Kidney capillary endothelial cell (primary cell): ENCODE results near the gene MS4A4E.
"Not testable (repeated sequence)": the region's sequence is repeated elsewhere in the genome, so short reads cannot be mapped to it uniquely, and the experiment has no call there.

ENCODE experiments used
- DNase-seq: peaks from one replicate; pipeline ENCODE4 v3.0.0-alpha.2; 2018; ENCODE audit warnings: low spot score

Gene MS4A4E

GRCh38 chr11:60221181-60221580 lies 21.8 kb downstream of the MS4A4E start:
- no peak for DNase-seq

GRCh38 chr11:60214386-60214785 lies 28.6 kb downstream of the MS4A4E start:
- no peak for DNase-seq

- DNase-seq = no peak
These were observed 31.7 kb downstream of the MS4A4E start for GRCh38 chr11:60211206-60211605.

GRCh38 chr11:60209977-60210376 lies 33.0 kb downstream of the MS4A4E start:
- DNase-seq = no peak

GRCh38 chr11:60208951-60209350 lies 34.0 kb downstream of the MS4A4E start:
- no peak for DNase-seq

- DNase-seq = no peak
These were observed 34.6 kb downstream of the MS4A4E start for GRCh38 chr11:60208146-60208895.

- DNase-seq = no peak
These were observed 36.3 kb downstream of the MS4A4E start for GRCh38 chr11:60206616-60207015.

GRCh38 chr11:60204922-60205321 lies 38.0 kb downstream of the MS4A4E start:
- no peak for DNase-seq

GRCh38 chr11:60201334-60201733 lies 41.6 kb downstream of the MS4A4E start:
- not testable (repeated sequence) for DNase-seq

- DNase-seq = no peak
These were observed 45.5 kb downstream of the MS4A4E start for GRCh38 chr11:60197442-60197841.

- no peak for DNase-seq
These were observed 47.0 kb downstream of the MS4A4E start for GRCh38 chr11:60195923-60196368.

- DNase-seq = no peak
These were observed 48.4 kb downstream of the MS4A4E start for GRCh38 chr11:60194511-60194910.

GRCh38 chr11:60193687-60194433 lies 49.1 kb downstream of the MS4A4E start:
- DNase-seq = peak; percentile 79

GRCh38 chr11:60192564-60192963 lies 50.4 kb downstream of the MS4A4E start:
- not testable (repeated sequence) for DNase-seq

- not testable (repeated sequence) for DNase-seq
These were observed 54.5 kb downstream of the MS4A4E start for GRCh38 chr11:60188481-60188880.

GRCh38 chr11:60186128-60186527 lies 56.8 kb downstream of the MS4A4E start:
- DNase-seq = not testable (repeated sequence)

- not testable (repeated sequence) for DNase-seq
These were observed 57.5 kb downstream of the MS4A4E start for GRCh38 chr11:60185512-60185827.

GRCh38 chr11:60184824-60185511 lies 58.0 kb downstream of the MS4A4E start:
- no peak for DNase-seq

- DNase-seq = no peak
These were observed 59.2 kb downstream of the MS4A4E start for GRCh38 chr11:60183591-60184205.

- no peak for DNase-seq
These were observed 60.2 kb downstream of the MS4A4E start, which contains the start of gene MS4A6A for GRCh38 chr11:60182541-60183330. Gene MS4A6A (minus strand): TSS chr11:60183083. CDS start chr11:60181727, 1,356 bp downstream.

- no peak for DNase-seq
These were observed 67.1 kb downstream of the MS4A4E start for GRCh38 chr11:60175860-60176275.
